K562 (cell line): Measurements from ENCODE around the gene SLC25A40. TPM values are rescaled to one million over a fixed set of nuclear protein-coding genes. Genes with fewer than 3 reads are reported as not detected.

Source experiments
- AFF1 ChIP-seq, 2 experiments: fragments of 450-650 bp; IDR thresholded peaks; 2 replicates each; pipeline ENCODE4 v1.6.1; 2018; ENCODE audit warnings: mild to moderate bottlenecking in 2 of 2, low read depth in 1 of 2; ENCODE audit not compliant: partially characterized antibody in 2 of 2
- CHD2 ChIP-seq: IDR thresholded peaks from 2 replicates; pipeline ENCODE4 v1.6.1; 2011; ENCODE audit warnings: low read depth, low read length
- CXXC5 ChIP-seq: fragments of 250-450 bp; sonication (Bioruptor Pico); IDR thresholded peaks from 2 replicates; pipeline ENCODE4 v1.8.0; 2022; ENCODE audit warnings: inconsistent platforms, mild to moderate bottlenecking, moderate library complexity
- E2F6 ChIP-seq, 2 experiments: IDR thresholded peaks; 2 replicates each; pipeline ENCODE4 v1.6.1; 2011; ENCODE audit warnings: borderline replicate concordance in 1 of 2, control low read depth in 1 of 2, low read depth in 1 of 2, low read length in 1 of 2, mild to moderate bottlenecking in 1 of 2, mixed read lengths in 1 of 2, moderate library complexity in 1 of 2; ENCODE audit not compliant: insufficient read depth in 1 of 2, insufficient read length in 1 of 2, poor library complexity in 1 of 2, severe bottlenecking in 1 of 2; ENCODE audit errors: extremely low read depth in 1 of 2
- E2F8 ChIP-seq: fragments of 450-650 bp; IDR thresholded peaks from 2 replicates; pipeline ENCODE4 v1.7.1; 2018; ENCODE audit warnings: mild to moderate bottlenecking, low read depth; ENCODE audit not compliant: partially characterized antibody
- GATA2 ChIP-seq: sonication (generic); formaldehyde crosslinking; IDR thresholded peaks from 2 replicates; pipeline ENCODE4 v1.4.0; 2020; ENCODE audit warnings: mild to moderate bottlenecking, missing genetic modification reagents
- GATAD2A ChIP-seq: fragments of 450-650 bp; IDR thresholded peaks from 2 replicates; pipeline ENCODE4 v1.6.1; 2017
- HMG20A ChIP-seq: fragments of 450-650 bp; formaldehyde crosslinking; conservative IDR thresholded peaks from 2 replicates; pipeline ENCODE4 v1.4.0; 2020; ENCODE audit warnings: mild to moderate bottlenecking, mixed read lengths
- HNRNPL ChIP-seq: fragments of 200-400 bp; formaldehyde crosslinking; IDR thresholded peaks from 2 replicates; pipeline ENCODE4 v1.6.1; 2017; ENCODE audit warnings: low read depth, mild to moderate bottlenecking, low read length
- ILF3 ChIP-seq: fragments of 450-650 bp; IDR thresholded peaks from 2 replicates; pipeline ENCODE4 v1.6.1; 2018; ENCODE audit warnings: antibody characterized with exemption, mild to moderate bottlenecking, moderate library complexity, borderline replicate concordance
- MECOM ChIP-seq: fragments of 250-450 bp; sonication (Bioruptor Pico); IDR thresholded peaks from 2 replicates; pipeline ENCODE4 v1.8.0; 2022; ENCODE audit warnings: inconsistent platforms
- PTRF ChIP-seq: fragments of 450-650 bp; IDR thresholded peaks from 2 replicates; pipeline ENCODE4 v1.6.1; 2016; ENCODE audit warnings: mild to moderate bottlenecking, missing genetic modification characterization, missing compliant biosample characterization
- SP1 ChIP-seq: sonication (generic); formaldehyde crosslinking; IDR thresholded peaks from 2 replicates; pipeline ENCODE4 v1.8.1; 2022; ENCODE audit warnings: mild to moderate bottlenecking, missing genetic modification reagents
- SRSF9 ChIP-seq: fragments of 200-400 bp; formaldehyde crosslinking; IDR thresholded peaks from 2 replicates; pipeline ENCODE4 v1.6.1; 2017; ENCODE audit warnings: low read depth, low read length, borderline replicate concordance
- SUPT5H ChIP-seq: fragments of 450-650 bp; IDR thresholded peaks from 2 replicates; pipeline ENCODE4 v1.6.1; 2016
- TARDBP ChIP-seq: fragments of 450-650 bp; IDR thresholded peaks from 2 replicates; pipeline ENCODE4 v1.6.1; 2016
- TBP ChIP-seq: optimal IDR thresholded peaks from 2 replicates; pipeline ENCODE3; 2011; ENCODE audit warnings: low read depth, low read length, improper control_type of control experiment
- ZBTB34 ChIP-seq: fragments of 250-450 bp; sonication (Bioruptor Pico); IDR thresholded peaks from 2 replicates; pipeline ENCODE4 v1.8.0; 2021; ENCODE audit warnings: mild to moderate bottlenecking, moderate library complexity
- ZNF143 ChIP-seq: sonication (generic); formaldehyde crosslinking; IDR thresholded peaks from 2 replicates; pipeline ENCODE4 v1.9.0; 2022; ENCODE audit warnings: mild to moderate bottlenecking, missing genetic modification reagents
- polyA plus RNA-seq, 8 experiments: library from polyadenylated mRNA; depleted of rRNA in 4 of 8; stranded (reverse) in 5 of 8; unstranded in 3 of 8; fragments of >200 nt; fragmentation: Nextera tagmentation in 2 of 8; fragmentation: Illumina TruSeq in 1 of 8; extraction: Ambion mirVana in 2 of 8; extraction: Trizol in 1 of 8; gene quantifications; 2 replicates each; pipeline versions ENCODE4 v1.2.1 to v1.2.3, GENCODE V29; 2011 to 2014; ENCODE audit warnings: inconsistent platforms in 1 of 8, missing spikeins in 1 of 8
- total RNA-seq, 7 experiments: library from RNA; depleted of rRNA in 6 of 7; stranded (reverse); fragments of >200 nt in 6 of 7; fragmentation: Illumina TruSeq in 2 of 7; extraction: Trizol in 2 of 7; gene quantifications; 2 replicates each; pipeline versions ENCODE4 v1.2.1 to v1.2.3, GENCODE V29; 2011 to 2021; ENCODE audit warnings: low replicate concordance in 1 of 7

Gene SLC25A40
- total and polyA plus RNA-seq, 9 of the 15 experiments (the other 6 are each of a cell fraction or from before 2014, with no cell fraction given) = 6.7 to 44.0 (median 26.5) TPM

GRCh38 chr7:87876040-87876868 is at the start of gene SLC25A40, which contains the start of gene DBF4 (continued):
- TF ChIP-seq GATAD2A = no peak
- no peak for TF ChIP-seq ZNF143 (CRISPR knock-in tag)
- TF ChIP-seq CXXC5 (CRISPR knock-in tag) = peak; percentile 100
- TF ChIP-seq AFF1 (IDR thresholded peaks at IDR 0.05; ENCODE audit: low read depth in 1 of 2, partially characterized antibody in 2 of 2) = peak; percentile 11 to 13
- no peak for TF ChIP-seq ZBTB34 (CRISPR knock-in tag)
- TF ChIP-seq E2F8 = peak; percentile 84
- no peak for TF ChIP-seq GATA2
- TF ChIP-seq SP1 (CRISPR knock-in tag) = peak; percentile 58; the same call in 1 of the 2 replicates
- no peak for TF ChIP-seq HMG20A (CRISPR knock-in tag)
- TF ChIP-seq SRSF9 = no peak
- TF ChIP-seq SUPT5H = peak; percentile 85
- TF ChIP-seq ILF3 = no peak
- peak; percentile 76 for TF ChIP-seq TBP
- TF ChIP-seq CHD2 = peak; percentile 38; the same call in 1 of the 2 replicates
- TF ChIP-seq E2F6 (IDR thresholded peaks at IDR 0.05; ENCODE audit: borderline replicate concordance in 1 of 2, extremely low read depth in 1 of 2, insufficient read depth in 1 of 2, insufficient read length in 1 of 2, low read depth in 1 of 2, low read length in 1 of 2, poor library complexity in 1 of 2, severe bottlenecking in 1 of 2) = peak; percentile 96 to 98
- no peak for TF ChIP-seq PTRF (tag)
- TF ChIP-seq HNRNPL = peak; percentile 64; the same call in 1 of the 2 replicates
- TF ChIP-seq MECOM (CRISPR knock-in tag) = no peak
- peak; percentile 98 for TF ChIP-seq TARDBP
